Fibroblast of lung (primary cell): Measurements from ENCODE around the gene AMOTL2. TPM values are rescaled to one million over a fixed set of nuclear protein-coding genes. Genes with fewer than 3 reads are reported as not detected.

ENCODE experiments used
- DNase-seq, 2 donors: peaks; one replicate each; pipeline versions ENCODE4 v3.0.0 to v3.0.0-alpha.2; 2010; ENCODE audit warnings: low read depth in 2 of 2
- H2AFZ ChIP-seq: 2 replicates; pipeline ENCODE4 v1.5.1; 2012; ENCODE audit warnings: low read length, control low read depth, inconsistent platforms
- H3K27ac ChIP-seq: 2 replicates; pipeline ENCODE4 v1.5.1; 2011; ENCODE audit warnings: low read length, control low read depth; ENCODE audit not compliant: insufficient read depth
- H3K27me3 ChIP-seq: 2 replicates; pipeline ENCODE4 v1.5.1; 2011; ENCODE audit warnings: mild to moderate bottlenecking, low read length; ENCODE audit not compliant: control insufficient read depth, insufficient read depth
- H3K36me3 ChIP-seq: 2 replicates; pipeline ENCODE4 v1.5.1; 2011; ENCODE audit warnings: low read length; ENCODE audit not compliant: control insufficient read depth, insufficient read depth
- H3K4me1 ChIP-seq: 2 replicates; pipeline ENCODE4 v1.5.1; 2011; ENCODE audit warnings: low read length; ENCODE audit not compliant: control insufficient read depth, insufficient read depth; ENCODE audit errors: extremely low read depth
- H3K4me2 ChIP-seq: 2 replicates; pipeline ENCODE4 v1.5.1; 2011; ENCODE audit warnings: low read length, control low read depth; ENCODE audit not compliant: insufficient read depth; ENCODE audit errors: extremely low read depth
- H3K4me3 ChIP-seq, 4 experiments: fragments of 200-600 bp in 1 of 4; sonication (generic) in 1 of 4; replicated peaks in 1 of 4; 2 replicates each; pipeline ENCODE4 v1.5.1; 2011 to 2016; ENCODE audit warnings: low read length in 4 of 4, low read depth in 3 of 4, mild to moderate bottlenecking in 3 of 4, control low read depth in 2 of 4, inconsistent platforms in 1 of 4, mixed read lengths in 1 of 4; ENCODE audit not compliant: insufficient read depth in 1 of 4; ENCODE audit errors: control extremely low read depth in 1 of 4
- H3K79me2 ChIP-seq: 2 replicates; pipeline ENCODE4 v1.5.1; 2012; ENCODE audit warnings: mild to moderate bottlenecking, low read length, inconsistent platforms; ENCODE audit not compliant: control insufficient read depth, insufficient read depth
- H3K9ac ChIP-seq: 2 replicates; pipeline ENCODE4 v1.5.1; 2011; ENCODE audit warnings: mild to moderate bottlenecking, low read length, control low read depth; ENCODE audit not compliant: insufficient read depth
- H3K9me3 ChIP-seq: 2 replicates; pipeline ENCODE4 v1.5.1; 2012; ENCODE audit warnings: low read depth, low read length; ENCODE audit not compliant: control insufficient read depth, insufficient read depth
- H4K20me1 ChIP-seq: 2 replicates; pipeline ENCODE4 v1.5.1; 2011; ENCODE audit warnings: low read length; ENCODE audit not compliant: control insufficient read depth, insufficient read depth; ENCODE audit errors: extremely low read depth
- EZH2 ChIP-seq: IDR thresholded peaks from 2 replicates; pipeline ENCODE4 v1.5.1; 2012; ENCODE audit warnings: low read length, control low read depth, mild to moderate bottlenecking; ENCODE audit errors: missing control alignments
- polyA plus RNA-seq, 2 donors: library from polyadenylated mRNA; depleted of rRNA in 1 of 2; stranded (reverse) in 1 of 2; unstranded in 1 of 2; fragments of >200 nt; gene quantifications; 2 replicates each; pipeline ENCODE4 v1.2.1, GENCODE V29; 2011 to 2012; ENCODE audit warnings: missing spikeins in 1 of 2
- total RNA-seq: library from RNA; depleted of rRNA; stranded (reverse); fragments of >200 nt; gene quantifications from 2 replicates; pipeline ENCODE4 v1.2.1, GENCODE V29; 2014
- TF ChIP-seq, protein P1 (sequence below), 2 donors: IDR thresholded peaks in 1 of 2; conservative IDR thresholded peaks in 1 of 2; 1 replicate in 1 of 2; 2 replicates in 1 of 2; pipeline ENCODE4 v1.5.1; 2011 to 2012; ENCODE audit warnings: low read length in 2 of 2, control low read depth in 1 of 2, inconsistent platforms in 1 of 2, low read depth in 1 of 2, mild to moderate bottlenecking in 1 of 2

AMOTL2 gene
- total and polyA plus RNA-seq, 2 donors (not counting 1 experiment from before 2014, with no cell fraction given), result 74.6 to 97.0 TPM

DNA sequence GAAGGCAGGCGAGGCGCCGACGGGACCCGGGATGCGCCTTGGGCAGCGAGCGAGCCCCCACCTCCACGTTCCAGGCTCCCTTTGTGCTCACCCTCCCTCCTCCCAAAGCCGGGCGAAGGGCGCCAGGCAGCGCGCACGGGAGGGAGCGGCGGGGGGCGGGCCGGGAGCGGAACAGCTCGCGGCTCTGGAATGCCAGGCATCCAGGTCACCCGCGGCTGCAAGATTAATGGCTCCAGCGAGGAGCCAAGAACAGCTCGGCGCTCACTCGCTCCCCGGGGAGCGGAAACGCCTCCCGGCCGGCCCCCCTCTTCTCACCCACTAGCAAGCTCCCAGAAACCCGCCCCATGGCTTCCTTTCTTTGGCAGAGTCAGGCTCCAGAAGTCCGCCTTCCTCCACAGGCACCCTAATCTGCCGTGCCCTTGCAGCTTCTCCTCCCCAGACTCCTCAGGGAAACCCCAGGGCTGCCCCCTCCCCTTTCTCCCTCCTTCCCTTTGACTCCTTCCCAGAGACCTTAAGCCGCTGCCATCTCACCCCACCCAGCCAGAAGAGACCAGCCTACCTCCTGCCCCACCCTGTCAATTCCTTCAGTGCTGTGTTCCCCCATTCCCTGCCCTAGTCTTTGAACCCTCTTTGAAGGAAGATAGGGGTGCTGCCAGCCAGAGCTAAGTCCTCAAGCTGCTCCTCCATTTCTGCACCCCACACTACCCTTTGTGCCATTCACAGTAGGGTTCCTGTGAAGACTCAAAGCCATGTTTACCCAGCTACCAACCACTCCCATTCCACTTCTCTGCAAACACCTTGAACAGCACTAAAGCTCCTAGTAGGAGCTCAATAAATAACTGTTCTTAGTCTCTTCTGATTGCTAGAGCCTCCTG, 9.9 kb downstream of the AMOTL2 start:
- Histone ChIP-seq H2AFZ (no peak overlapping the region), H4K20me1 (no peaks in the 10 kb centered on the region)

DNA sequence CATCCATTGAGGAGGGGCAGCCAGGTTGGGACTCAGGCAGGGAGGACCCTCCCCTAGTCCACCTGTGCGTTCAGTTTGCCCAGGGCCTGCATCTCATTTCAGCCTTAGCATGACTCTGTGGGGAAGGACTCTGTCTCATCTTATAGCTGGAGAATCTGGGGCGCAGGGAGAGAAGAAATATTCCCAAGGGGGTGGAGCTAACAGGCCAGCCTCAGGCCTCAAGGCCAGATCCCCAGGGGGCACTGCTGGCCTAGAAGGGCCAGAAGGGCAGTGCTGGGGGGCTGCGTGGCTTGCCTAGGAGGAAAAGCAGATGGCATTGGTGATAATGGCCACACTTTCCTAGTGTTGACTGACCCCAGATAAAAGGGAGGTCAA, 10.9 kb downstream of the AMOTL2 start:
- Histone ChIP-seq H2AFZ (no peak overlapping the region), H3K27ac (peak overlapping the region; percentile 89), H3K9ac (peak overlapping the region; percentile 67), H3K36me3 (peaks cover 82% of the 10 kb centered on the region), H3K79me2 (peaks cover 58% of the 10 kb centered on the region), H3K4me3 (no peak overlapping the region), H3K4me1 (peaks cover 87% of the 10 kb centered on the region), H3K9me3 (no peaks in the 10 kb centered on the region), H4K20me1 (no peaks in the 10 kb centered on the region), H3K4me2 (peak overlapping the region; percentile 52), H3K27me3 (no peaks in the 10 kb centered on the region)
- TF ChIP-seq, protein P1, sequence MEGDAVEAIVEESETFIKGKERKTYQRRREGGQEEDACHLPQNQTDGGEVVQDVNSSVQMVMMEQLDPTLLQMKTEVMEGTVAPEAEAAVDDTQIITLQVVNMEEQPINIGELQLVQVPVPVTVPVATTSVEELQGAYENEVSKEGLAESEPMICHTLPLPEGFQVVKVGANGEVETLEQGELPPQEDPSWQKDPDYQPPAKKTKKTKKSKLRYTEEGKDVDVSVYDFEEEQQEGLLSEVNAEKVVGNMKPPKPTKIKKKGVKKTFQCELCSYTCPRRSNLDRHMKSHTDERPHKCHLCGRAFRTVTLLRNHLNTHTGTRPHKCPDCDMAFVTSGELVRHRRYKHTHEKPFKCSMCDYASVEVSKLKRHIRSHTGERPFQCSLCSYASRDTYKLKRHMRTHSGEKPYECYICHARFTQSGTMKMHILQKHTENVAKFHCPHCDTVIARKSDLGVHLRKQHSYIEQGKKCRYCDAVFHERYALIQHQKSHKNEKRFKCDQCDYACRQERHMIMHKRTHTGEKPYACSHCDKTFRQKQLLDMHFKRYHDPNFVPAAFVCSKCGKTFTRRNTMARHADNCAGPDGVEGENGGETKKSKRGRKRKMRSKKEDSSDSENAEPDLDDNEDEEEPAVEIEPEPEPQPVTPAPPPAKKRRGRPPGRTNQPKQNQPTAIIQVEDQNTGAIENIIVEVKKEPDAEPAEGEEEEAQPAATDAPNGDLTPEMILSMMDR (conservative IDR thresholded peaks at IDR 0.05 in 1 of 2, IDR thresholded peaks at IDR 0.05 in 1 of 2; ENCODE audit: low read depth in 1 of 2, low read length in 2 of 2), result no peak
- no peak for TF ChIP-seq EZH2
- no peak for DNase-seq

More for the DNA sequence above, 9.9 kb downstream of the AMOTL2 start:
- Histone ChIP-seq H3K27ac (peak overlapping the region; percentile 89), H3K27me3 (no peaks in the 10 kb centered on the region), H3K79me2 (peaks cover 68% of the 10 kb centered on the region), H3K4me3 (peak overlapping the region in 1 of 4 experiments; percentile 36), H3K36me3 (peaks cover 83% of the 10 kb centered on the region), H3K9me3 (no peaks in the 10 kb centered on the region), H3K4me1 (peaks cover 87% of the 10 kb centered on the region), H3K4me2 (peak overlapping the region; percentile 52), H3K9ac (peak overlapping the region; percentile 67)
- DNase-seq, result peak; percentile 95 to 98
- TF ChIP-seq, protein P1 (conservative IDR thresholded peaks at IDR 0.05 in 1 of 2, IDR thresholded peaks at IDR 0.05 in 1 of 2; ENCODE audit: low read depth in 1 of 2, low read length in 2 of 2), result no peak
- no peak for TF ChIP-seq EZH2

DNA sequence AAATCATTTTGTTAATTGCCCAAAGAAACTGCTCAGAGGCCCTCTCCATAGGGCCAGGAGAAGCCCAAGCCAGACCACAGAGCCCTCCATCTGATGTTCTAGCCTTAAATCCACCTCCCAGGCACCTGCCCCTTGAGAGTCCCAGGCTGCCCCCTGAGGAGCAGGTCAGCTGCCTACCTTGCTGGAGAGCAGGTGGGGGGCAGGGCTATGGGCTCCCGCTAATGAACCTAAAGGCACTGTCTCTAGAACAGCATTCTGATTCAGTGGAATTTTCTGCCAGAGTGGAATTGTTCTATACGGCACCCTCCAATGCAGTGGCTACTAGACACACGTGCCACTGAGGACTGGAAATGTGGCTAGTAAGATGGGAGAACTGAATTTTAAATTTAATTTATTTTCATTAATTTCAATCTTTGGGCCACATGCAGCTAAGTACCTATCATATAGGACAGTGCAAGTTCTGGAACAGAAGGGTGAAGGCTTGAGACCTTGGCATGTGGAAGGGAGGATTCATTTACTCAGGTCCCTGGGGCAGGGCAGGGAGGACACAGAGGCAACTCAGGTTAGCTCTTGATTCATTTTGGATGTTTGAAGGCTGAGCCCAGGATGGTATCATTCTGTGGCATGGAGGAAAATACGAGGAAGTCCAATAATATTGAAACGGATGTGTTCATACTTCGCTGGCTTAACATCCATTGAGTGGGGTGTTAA, 11.4 kb downstream of the AMOTL2 start:
- Histone ChIP-seq H3K27me3 (no peaks in the 10 kb centered on the region), H4K20me1 (no peaks in the 10 kb centered on the region), H3K79me2 (peaks cover 53% of the 10 kb centered on the region), H3K4me2 (no peak overlapping the region), H3K4me3 (no peak overlapping the region), H3K36me3 (peaks cover 79% of the 10 kb centered on the region), H3K27ac (peak overlapping the region; percentile 89), H3K9ac (no peak overlapping the region), H3K9me3 (no peaks in the 10 kb centered on the region), H2AFZ (no peak overlapping the region), H3K4me1 (peaks cover 85% of the 10 kb centered on the region)
- DNase-seq, result no peak
- no peak for TF ChIP-seq EZH2
- TF ChIP-seq, protein P1 (conservative IDR thresholded peaks at IDR 0.05 in 1 of 2, IDR thresholded peaks at IDR 0.05 in 1 of 2; ENCODE audit: low read depth in 1 of 2, low read length in 2 of 2), result no peak
